ENCODE data around the gene CORO7.
A peak's percentile ranks its signal among the peaks of the same experiment; 100 is the strongest.

The CORO7 gene

GRCh38 chr16:4306470-4307214, 109.8 kb downstream of the CORO7 start:
- TF ChIP-seq, protein P1, sequence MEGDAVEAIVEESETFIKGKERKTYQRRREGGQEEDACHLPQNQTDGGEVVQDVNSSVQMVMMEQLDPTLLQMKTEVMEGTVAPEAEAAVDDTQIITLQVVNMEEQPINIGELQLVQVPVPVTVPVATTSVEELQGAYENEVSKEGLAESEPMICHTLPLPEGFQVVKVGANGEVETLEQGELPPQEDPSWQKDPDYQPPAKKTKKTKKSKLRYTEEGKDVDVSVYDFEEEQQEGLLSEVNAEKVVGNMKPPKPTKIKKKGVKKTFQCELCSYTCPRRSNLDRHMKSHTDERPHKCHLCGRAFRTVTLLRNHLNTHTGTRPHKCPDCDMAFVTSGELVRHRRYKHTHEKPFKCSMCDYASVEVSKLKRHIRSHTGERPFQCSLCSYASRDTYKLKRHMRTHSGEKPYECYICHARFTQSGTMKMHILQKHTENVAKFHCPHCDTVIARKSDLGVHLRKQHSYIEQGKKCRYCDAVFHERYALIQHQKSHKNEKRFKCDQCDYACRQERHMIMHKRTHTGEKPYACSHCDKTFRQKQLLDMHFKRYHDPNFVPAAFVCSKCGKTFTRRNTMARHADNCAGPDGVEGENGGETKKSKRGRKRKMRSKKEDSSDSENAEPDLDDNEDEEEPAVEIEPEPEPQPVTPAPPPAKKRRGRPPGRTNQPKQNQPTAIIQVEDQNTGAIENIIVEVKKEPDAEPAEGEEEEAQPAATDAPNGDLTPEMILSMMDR (IDR thresholded peaks at IDR 0.05; ENCODE audit: low read depth, low read length), result no peak
- peak overlapping the region; percentile 84 for H3K4me3 ChIP-seq (ENCODE audit: low read depth, low read length)
